NCI-H526 (cell line): Measurements from ENCODE around the gene MPPED1.

Experiments used
- DNase-seq, 2 experiments: peaks; one replicate each; lab custom pipeline; 2025; lab: John Stamatoyannopoulos, UW

MPPED1 gene

DNA sequence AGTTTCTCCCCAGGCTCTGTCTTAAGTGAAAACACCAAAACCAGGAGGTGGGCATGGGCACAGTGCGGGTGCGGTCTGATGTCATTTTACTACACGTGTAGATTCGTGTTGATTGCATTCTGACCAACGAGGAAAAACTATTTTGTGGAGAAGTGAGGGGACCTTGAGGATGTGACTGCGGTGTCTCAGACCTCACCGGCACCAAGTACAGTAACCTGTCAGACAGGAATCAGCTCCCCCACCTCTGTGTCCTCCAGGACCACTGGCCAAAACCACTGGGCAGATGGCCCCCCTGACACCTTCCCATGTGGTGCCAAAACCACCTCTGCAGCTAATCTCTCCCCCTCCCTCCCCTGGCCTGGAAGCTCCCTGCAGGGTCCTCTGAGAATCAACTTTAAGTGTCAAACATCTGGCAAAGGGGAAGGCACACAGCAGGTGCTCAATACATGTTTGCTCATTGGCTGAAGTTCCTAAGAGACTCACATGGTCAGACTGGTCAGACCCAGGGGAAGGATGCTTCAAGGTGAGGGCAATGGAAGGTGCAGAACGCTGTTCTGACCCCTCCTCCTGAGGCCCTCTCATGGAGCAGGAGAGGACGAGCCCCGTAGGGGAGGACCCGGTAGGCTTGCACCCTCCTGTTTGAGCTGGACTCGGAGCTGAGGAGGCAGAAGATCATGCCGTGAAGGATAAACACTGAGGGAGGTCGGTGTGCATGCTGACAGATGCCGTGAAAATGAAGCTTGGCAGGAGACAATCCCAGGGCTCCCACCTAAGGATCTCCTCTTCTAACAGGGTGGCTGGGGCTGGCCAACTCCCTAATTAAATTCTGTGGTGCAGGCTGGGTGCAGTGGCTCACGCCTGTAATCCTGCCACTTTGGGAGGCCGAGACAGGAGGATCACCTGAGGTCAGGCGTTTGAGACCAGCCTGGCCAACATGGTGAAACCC is 129.9 kb downstream of the MPPED1 start:
- no peak for DNase-seq

DNA sequence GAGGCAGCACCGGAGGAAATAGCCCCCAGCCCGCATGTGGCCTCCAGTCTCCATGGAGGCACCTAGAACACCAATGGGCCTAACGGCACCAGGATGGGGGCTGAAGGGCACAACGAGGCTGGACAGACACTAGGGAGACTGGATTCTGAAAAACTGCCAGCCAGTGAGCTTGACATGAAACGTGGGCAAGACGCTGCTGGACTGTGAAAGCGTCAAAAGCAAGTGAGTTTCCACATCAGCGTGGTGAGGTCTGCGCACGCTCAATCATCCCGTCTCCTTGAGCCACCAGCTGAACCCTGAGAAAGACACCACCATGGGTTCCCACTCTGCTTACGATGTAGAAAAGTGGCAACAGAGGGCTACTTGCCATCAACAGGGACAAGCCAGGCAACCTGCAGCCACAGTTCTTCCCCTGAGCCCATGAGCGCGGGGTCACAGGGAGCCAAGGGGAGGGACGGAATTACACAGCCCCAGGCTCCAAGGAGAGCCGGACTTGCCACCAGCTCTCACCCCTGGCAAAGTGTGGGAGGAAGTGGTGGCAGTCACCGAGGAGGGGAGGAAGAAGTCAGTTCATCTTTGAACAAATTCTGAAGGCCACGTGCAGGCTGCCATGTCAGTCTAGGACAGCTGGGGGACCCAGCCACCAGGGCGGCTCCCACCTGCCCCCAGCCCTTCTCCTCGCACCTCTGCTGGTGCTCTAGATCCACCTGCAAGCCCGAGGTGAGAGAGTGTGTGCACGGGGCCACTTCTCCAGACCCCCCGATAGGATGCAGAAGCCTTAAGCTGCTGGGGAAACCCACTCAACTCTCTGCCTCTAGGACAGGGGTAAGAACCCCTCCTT is 131.1 kb downstream of the MPPED1 start:
- DNase-seq: no peak

DNA sequence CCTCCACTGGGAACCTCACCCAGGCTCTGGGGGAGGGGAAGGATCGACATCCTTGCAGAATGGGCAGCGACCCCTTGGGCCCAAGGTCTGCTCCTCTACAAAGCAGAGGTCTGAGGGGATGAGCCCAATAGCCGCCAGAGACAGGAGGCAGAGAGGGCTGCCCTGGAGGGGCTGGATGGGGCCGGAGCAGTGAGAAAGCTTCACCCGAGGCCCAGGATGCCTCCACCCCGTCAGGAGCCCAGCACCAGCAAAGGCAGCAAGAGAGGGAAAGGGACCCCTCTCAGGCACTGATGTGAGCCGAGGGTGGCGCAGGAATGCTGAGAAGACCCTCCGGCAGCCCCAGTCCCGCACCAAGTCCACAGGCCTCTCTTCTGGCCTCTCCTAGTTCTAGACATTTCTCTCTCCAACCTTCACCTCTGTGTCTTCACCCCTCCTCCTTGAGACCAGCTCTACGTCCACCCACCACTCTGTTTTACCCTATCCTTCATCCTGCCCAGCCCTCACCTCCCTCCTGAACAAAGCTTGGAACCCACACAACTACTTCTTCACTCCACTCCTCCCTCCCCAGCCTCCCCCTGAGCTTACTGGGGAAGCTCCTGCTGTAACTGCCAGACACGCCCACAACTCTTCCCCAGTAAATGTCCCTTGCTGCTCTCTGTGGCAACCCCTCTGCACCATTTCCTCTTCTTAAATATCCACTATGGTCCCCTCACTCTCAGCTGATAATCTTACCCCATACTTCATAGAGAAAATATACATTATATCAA is 131.9 kb downstream of the MPPED1 start:
- no peak for DNase-seq

DNA sequence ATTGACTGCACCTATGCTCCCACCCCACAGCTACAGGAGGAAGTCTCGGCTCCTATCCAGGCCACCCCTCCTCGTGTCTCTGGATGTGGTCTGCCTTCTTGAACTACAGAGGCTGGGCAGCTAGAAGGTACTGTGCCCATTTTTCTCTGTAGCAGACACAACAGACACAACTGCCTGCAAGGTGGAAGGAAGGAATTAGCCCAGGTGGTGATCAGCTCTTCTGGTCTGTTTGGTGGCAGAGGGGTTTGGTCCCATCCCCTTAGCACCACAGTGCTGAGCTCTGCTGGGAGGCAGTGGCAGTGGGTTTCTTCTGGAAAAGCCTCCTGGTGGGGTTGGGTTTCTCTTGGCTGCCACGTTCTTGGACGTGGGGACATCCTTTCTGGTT is 132.5 kb downstream of the MPPED1 start:
- DNase-seq: no peak

DNA sequence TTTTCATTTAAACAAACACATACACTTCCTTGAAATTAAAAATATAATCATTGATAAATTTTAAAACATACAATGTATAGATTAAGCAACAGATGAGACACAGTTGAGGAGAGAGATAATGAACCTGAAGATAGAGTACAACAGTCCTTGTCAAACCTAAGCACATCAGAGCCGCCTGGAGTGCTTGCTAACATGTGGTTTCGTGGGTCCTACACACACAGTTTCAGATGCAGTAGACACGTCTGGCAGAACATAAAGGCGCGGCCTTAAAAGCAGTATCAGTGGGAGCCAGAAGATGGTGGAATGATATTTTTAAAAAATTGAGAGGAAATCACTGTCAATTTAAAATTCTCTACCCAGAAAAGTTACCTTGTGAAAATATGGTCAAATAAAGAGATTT is 134.4 kb downstream of the MPPED1 start:
- no peak for DNase-seq

DNA sequence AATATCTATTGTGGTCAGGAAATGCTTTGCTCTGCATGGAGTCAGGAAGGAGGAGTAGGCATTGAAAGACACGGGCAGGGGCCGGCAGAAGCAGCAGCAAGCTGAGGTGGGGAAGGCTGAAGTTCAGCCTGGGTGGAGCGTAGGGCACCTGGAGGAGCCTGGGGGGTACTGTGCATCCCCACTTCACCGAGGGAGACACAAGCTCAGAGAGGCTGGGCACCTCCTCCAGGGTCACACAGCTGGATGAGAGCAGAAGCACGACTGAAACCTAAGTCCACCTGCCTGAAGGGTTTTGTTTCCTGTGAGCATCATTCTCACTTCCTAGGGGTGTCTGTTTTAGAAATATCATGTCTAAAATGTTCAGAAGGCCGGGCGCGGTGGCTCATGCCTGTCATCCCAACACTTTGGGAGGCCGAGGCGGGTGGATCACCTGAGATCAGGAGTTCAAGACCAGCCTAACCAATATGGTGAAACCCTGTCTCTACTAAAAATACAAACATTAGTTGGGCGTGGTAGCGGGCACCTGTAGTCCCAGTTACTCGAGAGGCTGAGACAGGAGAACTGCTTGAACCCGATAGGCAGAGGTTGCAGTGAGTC is 138.3 kb downstream of the MPPED1 start:
- DNase-seq: no peak

DNA sequence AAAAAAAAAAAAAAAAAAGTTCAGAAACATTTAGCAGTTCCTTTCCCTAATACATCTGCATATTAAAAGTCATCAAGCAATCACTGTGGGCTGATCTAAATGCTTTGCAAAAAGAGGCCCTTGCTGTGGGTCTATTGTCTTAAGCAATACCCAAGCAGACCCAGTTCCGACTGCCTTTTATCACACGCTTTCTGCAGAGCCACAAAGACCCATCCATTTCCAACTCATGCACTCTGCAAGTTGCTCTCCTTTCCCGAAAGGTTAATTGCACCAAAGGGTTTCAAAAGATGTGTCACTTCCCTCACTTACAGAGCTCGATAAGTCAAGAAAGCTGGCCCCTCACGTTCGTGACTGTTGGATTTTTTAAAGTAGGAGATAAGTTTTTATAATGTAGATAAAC is 138.9 kb downstream of the MPPED1 start:
- DNase-seq: no peak

DNA sequence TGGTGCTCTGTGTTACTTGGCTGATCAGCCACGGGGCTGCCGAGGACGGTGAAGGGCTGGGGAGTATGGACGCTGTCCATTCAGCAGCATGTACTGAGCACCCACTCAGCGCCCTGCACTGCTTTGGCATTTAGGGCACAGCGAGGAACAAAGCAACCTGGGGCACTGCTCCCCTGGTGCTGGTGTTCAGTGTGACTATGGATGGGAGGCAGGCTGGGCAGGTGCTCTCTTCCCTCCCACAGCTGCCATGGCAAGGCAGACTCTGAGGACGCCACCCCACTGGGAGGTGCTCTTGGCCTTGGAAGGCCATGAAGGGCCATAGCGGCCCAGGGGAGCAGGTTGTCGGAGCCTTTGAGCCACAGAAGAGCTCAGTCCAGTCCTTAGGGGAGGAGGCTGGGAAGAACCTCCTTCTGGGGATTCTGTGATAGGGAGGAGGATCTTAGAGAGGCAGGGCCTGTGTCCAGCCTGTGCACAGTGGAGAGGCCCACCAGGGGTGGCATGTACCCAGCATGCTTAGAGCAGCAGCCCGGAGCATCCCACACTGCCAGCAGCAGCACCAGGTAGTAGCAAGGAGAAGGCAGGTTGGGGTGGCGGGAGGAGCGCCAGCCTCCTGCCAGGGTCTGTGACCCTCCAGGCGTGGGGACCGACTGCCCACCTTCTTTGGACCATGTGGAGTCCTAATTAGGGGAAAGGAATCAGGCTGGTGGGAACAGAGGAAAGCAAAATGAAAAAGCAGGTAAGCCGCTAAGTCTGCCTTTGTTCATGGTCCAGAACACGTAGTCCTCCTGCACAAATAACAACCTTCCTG is 141.8 kb downstream of the MPPED1 start:
- DNase-seq: no peak

DNA sequence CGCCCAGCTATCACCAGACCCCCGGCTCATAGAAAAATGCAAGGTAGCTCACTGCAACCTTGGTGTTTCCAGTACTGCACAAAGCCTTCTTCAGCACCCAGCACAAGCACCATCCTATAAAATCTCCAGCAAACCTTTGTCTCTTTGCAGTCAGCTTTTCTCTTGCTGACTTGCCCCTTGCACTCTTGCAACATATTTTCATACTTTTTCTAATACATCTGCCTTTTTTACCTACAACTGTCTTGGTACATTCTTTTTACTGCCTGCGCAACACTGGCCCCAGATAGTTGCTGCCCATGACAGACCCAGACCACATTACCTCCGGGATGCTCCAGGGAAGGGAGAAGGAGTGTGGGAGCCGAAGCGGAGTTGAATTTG is 142.4 kb downstream of the MPPED1 start:
- DNase-seq: no peak

DNA sequence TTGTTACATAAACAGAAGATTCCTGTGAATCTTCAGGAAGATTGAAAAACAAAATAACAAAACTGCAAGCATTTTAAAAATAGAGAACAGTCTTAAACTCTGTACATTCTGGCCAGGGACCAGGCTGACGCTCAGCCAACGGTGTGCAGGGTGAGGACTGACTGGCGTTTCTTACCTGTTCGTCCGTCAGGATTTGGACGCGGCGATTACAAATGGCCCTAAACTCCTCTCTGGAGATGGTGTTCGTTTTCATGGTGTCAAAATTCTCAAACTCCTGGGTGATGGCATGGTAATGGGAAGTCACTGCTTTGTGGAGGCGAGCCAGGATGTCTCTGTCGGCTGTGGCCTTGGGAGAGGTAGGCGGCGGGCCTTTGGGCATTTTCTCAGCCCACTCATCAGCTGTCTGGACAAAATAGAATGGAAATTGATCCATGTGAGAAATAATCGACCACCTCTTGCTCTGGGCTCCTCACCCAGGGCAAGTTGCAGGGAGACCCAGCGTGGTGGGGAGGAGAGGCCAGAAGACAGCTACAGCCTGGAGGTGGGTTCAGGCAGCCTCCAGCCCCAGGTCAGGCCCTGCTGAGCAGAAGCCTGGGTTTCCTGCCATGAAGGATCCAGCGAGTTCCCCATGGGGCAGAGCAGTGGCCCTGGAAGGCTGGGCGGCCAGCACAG is 143.0 kb downstream of the MPPED1 start:
- DNase-seq: no peak

DNA sequence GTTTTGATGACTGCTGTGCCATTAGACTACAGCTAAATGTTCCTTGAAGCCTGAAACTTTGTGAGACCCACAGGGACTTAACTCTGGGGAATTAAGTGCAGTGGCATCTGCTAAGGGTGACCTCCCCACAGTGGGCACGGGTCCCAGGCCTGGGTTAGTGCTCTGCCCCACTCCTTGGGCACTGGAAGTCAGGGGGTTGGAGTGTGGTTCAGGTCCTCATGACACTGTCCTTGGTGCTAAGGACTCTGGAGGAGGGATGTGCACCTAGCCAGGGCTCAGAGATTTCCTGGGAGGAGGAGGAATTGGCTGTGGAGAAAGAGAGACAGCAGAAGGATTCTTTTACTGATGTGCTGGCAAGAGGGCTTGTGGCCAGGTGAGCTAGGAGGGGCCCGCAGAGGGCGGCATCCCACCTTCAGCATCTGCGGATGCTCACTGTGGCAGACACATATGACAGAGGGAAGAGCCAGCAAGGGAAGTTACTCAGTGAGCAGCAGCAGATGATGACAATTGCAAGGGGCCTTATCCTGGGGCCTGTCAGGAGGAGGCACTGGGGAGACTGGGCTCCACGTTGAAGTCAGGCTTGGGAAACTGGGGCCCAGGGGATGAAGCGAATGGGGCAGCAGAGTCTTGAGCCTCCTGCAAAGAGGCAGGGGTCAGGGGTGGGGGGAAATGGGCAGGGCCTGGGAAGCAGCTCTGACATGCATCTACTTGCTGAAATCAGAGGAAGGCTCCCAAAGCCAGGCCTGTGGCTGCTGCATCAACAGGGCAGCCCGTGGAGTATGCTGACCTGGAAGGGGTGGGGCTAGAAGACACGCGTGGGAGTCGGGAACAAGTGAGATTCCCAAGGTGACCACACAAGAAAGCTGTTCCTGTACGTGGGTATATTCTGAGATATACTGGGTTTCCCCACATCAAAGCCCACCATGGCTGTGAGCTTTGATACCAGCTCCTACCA is 144.0 kb downstream of the MPPED1 start:
- no peak for DNase-seq
